SW 1271 (cell line): Measurements from ENCODE around the gene AZU1.
"Not testable (repeated sequence)": the region's sequence is repeated elsewhere in the genome, so short reads cannot be mapped to it uniquely, and the experiment has no call there.

Experiments
- DNase-seq, 2 experiments: peaks; one replicate each; lab custom pipeline; 2025; lab: John Stamatoyannopoulos, UW

The AZU1 gene

DNA sequence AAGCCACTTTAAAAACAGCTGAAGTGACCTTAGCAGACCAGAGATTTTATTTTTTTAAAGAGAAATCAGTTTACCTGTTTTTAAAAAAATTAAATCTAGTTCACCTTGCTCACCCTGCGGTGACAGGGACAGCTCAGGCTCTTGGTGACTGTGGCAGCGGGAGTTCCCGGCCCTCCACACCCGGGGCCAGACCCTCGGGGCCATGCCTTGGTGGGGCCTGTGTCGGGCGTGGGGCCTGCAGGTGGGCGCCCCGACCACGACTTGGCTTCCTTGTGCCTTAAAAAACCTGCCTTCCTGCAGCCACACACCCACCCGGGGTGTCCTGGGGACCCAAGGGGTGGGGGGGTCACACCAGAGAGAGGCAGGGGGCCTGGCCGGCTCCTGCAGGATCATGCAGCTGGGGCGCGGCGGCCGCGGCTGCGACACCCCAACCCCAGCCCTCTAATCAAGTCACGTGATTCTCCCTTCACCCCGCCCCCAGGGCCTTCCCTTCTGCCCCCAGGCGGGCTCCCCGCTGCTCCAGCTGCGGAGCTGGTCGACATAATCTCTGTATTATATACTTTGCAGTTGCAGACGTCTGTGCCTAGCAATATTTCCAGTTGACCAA lies 16.7 kb upstream of the AZU1 start:
- DNase-seq = no peak

- DNase-seq = no peak
These were observed 16.1 kb upstream of the AZU1 start for GRCh38 chr19:811506-812048.

DNA sequence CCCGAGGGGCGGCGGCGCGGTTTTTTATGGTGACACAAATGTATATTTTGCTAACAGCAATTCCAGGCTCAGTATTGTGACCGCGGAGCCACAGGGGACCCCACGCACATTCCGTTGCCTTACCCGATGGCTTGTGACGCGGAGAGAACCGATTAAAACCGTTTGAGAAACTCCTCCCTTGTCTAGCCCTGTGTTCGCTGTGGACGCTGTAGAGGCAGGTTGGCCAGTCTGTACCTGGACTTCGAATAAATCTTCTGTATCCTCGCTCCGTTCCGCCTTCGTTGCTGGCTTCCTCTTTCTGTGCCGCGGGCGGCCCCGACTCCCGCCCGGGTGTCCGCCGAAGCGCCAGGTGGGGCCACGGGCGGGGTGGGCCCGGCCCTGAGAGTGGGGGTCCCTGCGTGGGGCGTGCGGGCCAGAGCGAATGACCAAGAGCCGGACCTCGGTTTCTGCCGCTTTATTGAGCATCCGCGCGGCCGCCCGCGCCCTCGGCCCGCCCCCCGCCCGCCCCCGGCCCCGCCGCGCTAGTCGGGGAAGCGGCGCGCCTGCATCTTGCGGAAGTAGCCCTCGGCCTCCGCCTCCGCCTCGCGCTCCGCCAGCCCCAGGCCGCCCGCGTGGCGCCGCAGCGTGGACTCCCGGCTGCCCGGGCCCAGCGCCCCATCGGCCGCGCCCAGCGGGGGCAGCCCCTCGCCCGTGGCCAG lies 15.4 kb upstream of the AZU1 start:
- DNase-seq = no peak

GRCh38 chr19:812747-813218 lies 14.9 kb upstream of the AZU1 start:
- no peak for DNase-seq

GRCh38 chr19:813219-814151 lies 14.2 kb upstream of the AZU1 start:
- no peak for DNase-seq

DNA sequence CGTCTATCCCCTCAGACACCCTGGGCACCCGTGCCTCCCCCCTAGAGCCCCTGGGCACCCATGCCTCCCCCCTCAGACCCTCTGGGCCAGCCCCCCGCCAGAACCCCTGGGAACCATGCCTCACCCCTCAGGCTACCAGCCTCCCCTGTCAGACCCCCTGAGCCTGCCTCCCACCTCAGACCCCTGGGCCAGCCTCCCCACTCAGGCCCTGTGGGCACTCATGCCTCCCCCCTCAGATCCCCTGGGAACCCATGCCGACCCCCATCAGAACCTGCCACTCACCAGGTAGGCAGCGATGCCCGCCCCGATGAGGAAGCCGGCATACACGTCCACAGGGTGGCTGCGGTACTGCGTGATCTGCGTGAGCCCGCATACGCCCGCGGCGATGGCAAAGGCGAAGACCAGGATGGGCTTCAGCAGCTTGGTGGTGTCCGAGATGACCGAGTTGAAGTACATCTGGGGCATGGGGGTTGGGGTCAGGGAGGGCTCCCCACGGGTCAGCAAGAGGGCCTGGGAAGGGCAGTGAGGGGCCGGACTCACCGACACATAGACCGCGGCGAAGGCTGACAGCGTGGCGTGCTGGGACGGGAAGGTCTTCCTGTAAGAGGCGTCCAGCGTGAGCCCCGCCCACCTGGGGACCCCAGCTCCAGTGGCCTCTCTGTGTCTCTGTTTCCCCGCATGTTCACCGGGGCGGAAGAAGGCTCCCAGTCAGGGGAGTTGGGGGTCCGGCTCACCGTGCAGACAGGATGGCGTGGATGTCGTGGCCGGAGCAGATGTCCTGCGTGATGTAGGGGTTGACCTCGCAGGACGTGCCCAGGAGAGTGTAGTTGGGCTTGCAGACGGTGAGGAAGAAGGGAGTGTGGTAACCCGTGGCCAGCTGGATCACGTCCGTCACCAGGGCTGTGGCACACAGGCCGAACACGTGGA lies 13.2 kb upstream of the AZU1 start:
- DNase-seq = no peak

- DNase-seq = no peak
These were observed 12.4 kb upstream of the AZU1 start for GRCh38 chr19:815079-815774.

- DNase-seq = no peak
These were observed 11.7 kb upstream of the AZU1 start for GRCh38 chr19:815775-816499.

- no peak for DNase-seq
These were observed 11.2 kb upstream of the AZU1 start for GRCh38 chr19:816500-816857.

DNA sequence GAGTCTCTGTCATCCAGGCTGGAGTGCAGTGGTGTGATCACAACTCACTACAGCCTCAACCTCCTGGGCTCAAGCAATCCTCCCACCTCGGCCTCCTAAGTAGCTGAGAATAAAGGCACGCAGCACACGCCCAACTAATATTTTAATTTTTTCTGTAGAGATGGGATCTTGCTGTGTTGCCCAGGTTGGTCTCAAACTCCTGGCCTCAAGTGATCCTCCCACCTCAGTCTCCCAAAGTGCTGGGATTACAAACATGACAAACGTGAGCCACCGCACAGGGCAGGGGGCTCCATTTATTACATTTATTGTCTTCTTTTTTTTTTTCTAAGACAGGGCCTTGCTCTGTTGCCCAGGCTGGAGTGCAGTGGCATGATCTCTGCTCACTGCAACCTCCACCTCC lies 7.4 kb upstream of the AZU1 start:
- DNase-seq = not testable (repeated sequence)

GRCh38 chr19:821231-821824 lies 6.3 kb upstream of the AZU1 start:
- no peak for DNase-seq

DNA sequence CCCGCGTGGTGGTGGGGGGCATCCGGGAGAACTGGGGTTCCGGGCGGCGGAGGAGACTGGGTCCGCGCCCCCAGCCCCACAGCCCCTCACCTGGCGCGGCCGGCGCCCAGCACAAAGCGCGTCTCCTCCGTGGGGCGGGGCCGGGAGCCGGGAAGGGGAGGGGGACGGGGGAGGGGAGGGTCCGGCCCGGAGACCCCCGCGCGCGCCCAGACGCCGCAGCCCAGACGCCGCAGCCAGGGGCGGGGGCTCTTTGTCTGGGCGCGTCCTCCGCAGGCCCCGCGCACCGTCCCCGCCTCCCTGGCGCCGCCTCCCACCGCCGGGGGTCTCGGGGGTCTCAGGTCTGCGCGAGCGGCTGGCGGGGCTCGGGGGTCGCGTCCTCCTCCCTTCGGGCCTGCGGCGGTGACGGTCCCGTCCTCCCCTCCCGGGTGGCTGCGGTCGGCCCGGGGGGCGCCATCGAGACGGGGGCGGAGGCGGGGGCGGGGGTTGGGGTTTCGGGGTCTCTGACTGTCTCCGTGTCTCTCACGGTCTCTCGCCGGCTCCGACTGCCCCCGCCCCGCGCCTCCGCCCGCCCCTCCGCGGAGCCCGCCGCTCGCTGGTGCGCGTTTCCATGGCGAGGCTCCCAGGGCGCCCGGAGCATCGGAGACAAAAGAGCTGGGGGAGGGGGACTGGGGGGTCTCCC lies 5.7 kb upstream of the AZU1 start, which contains the start of gene PLPPR3:
Gene PLPPR3, minus strand, starts transcription at position 131 of the 679 bp plus-strand sequence. CDS start 396 bp downstream, outside the sequence.
- DNase-seq = no peak

- no peak for DNase-seq
These were observed 4.0 kb upstream of the AZU1 start for GRCh38 chr19:823565-824121.

DNA sequence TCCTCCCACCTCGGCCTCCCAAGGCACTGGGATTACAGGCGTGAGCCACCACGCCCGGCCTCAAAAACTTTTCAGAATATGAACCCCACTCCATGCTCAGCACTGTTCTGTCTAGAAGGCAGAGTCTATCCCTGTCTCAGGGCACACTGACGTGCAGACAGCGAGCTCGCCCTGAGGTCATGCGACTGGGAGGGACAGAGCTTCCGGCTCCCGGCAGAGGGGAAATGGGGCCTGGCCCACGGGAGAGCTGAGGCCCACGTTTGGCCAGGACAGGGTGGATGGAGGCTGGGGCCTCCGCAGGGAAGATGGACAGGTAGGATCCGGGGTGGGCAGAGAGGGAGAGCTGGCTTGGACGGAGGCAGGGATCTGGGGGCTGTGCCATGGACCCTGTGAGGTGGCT lies 2.8 kb upstream of the AZU1 start:
- no peak for DNase-seq

GRCh38 chr19:825897-826644 lies 1.6 kb upstream of the AZU1 start:
- DNase-seq = no peak

DNA sequence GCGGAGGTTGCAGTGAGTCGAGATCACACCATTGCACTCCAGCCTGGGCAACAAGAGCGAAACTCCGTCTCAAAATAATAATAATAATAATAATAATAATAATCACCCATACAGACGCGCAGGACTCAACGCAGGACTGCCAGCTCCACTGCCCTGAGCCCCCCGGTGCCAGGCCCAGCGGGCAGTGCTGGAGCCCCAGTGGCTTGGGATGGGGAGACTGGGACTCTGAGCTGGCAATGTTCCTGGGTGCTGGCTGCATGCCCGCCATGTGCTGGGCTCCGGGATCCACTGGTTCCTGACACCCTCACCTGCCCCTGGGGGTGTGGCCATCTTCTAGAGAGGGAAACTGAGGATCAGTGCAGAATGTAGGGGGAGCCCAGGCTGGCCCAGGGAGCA lies 325 bp upstream of the AZU1 start:
- DNase-seq = no peak

DNA sequence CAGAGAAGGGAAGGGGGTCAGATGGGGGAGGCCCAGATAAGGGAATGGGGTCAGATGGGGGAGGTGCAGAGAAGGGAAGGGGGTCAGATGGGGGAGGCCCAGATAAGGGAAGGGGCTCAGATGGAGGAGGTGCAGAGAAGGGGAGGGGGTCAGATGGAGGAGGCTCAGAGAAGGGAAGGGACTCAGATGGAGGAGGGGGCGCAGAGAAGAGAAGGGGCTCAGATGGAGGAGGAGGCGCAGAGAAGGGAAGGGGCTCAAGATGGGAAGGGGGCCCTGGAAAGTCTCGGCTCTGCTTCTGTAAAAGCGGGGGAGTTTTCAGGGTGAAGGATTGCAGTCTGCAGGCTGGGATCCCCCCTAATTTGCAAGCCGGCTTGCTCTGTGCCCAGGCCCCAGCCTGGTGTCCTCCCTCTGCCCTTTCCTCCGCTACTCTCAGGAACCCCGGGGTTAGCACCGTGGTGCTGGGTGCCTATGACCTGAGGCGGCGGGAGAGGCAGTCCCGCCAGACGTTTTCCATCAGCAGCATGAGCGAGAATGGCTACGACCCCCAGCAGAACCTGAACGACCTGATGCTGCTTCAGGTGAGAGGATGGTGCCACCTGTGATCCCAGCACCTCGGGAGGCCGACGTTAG lies 1.6 kb downstream of the AZU1 start:
- no peak for DNase-seq
